Retinal pigment epithelial cell (primary cell): Measurements from ENCODE around the gene OR1D5.

Source experiments
- DNase-seq: peaks from one replicate; pipeline ENCODE4 v3.0.0-alpha.2; 2010; ENCODE audit warnings: low read depth
- H3K4me3 ChIP-seq: 2 replicates; pipeline ENCODE4 v1.5.1; 2011; ENCODE audit warnings: mild to moderate bottlenecking, low read length, control low read depth, moderate library complexity
- TF ChIP-seq, protein P1 (sequence below): conservative IDR thresholded peaks from 2 replicates; pipeline ENCODE4 v1.5.1; 2011; ENCODE audit warnings: low read depth, low read length, control low read depth, inconsistent platforms

Gene OR1D5

DNA sequence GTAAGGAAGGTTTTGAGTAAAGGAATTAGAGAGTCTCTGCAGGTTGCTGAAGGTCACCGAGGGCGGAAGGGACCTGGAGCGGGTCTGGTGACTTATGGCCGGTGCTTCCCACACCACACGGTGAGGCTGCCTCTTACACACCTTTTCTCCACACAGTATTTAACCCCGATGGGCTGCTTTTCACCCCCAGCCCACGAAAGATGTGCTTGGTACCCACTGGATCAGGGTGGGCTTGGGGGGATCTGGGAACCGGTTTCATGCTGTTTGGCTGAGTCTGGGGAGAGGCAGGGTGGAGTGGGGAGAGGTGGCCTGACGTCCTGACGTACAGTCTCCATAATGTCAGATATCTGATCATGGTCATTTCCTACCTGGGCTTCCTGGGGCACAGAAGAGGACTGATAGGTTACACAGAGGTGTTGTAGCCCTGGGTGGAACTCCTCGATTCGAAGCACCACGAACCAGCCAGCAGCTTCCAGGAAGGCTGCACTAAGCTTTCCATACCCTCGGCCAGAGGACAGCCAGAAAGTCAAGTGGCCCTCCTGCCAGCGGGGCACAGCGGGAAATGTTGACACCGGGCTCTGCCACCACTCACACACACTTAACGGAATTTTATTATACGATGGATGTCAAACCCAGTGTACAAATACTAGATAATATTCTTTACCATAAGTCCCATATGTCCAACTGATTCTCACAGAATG is 34.0 kb downstream of the OR1D5 start:
- H3K4me3 ChIP-seq, result no peak overlapping the region
- TF ChIP-seq, protein P1, sequence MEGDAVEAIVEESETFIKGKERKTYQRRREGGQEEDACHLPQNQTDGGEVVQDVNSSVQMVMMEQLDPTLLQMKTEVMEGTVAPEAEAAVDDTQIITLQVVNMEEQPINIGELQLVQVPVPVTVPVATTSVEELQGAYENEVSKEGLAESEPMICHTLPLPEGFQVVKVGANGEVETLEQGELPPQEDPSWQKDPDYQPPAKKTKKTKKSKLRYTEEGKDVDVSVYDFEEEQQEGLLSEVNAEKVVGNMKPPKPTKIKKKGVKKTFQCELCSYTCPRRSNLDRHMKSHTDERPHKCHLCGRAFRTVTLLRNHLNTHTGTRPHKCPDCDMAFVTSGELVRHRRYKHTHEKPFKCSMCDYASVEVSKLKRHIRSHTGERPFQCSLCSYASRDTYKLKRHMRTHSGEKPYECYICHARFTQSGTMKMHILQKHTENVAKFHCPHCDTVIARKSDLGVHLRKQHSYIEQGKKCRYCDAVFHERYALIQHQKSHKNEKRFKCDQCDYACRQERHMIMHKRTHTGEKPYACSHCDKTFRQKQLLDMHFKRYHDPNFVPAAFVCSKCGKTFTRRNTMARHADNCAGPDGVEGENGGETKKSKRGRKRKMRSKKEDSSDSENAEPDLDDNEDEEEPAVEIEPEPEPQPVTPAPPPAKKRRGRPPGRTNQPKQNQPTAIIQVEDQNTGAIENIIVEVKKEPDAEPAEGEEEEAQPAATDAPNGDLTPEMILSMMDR, result no peak
- DNase-seq, result no peak

DNA sequence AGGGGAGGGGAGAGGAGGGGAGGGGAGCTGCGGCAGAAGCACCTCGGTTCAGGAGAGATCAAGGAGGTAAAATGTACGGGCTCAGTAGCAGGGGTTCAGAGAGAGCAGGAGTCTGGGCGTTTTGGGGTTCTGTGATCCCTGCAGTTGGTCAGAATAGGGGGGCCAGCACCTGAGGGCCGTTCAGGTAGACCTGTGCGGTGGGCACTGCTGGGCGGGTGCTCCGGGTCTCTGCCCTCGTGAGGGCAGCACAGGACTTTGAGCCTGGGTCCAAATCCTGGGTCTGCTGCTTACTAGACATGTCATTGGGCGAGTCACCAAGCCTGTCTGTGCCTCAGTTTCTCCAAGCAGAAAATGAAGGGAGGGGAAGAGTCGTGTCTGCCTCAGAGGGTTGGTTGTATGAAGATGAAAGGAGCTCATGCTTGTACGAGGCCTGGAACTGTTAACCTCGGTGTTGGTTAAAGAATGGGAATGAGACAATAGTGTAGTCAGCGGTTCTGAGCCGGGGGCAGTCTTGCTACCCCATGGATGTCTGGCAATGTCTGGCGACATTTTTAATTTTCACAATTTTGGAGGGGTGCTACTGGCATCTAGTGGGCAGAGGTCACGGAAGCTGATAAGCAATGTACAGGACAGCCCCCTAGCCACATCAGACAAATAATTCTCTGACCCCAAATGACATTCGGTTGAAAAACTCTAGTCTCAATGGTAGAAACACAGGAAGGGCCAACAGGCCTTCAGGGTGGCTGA is 35.4 kb downstream of the OR1D5 start:
- DNase-seq, result no peak
- TF ChIP-seq, protein P1, result no peak
- H3K4me3 ChIP-seq, result no peak overlapping the region

DNA sequence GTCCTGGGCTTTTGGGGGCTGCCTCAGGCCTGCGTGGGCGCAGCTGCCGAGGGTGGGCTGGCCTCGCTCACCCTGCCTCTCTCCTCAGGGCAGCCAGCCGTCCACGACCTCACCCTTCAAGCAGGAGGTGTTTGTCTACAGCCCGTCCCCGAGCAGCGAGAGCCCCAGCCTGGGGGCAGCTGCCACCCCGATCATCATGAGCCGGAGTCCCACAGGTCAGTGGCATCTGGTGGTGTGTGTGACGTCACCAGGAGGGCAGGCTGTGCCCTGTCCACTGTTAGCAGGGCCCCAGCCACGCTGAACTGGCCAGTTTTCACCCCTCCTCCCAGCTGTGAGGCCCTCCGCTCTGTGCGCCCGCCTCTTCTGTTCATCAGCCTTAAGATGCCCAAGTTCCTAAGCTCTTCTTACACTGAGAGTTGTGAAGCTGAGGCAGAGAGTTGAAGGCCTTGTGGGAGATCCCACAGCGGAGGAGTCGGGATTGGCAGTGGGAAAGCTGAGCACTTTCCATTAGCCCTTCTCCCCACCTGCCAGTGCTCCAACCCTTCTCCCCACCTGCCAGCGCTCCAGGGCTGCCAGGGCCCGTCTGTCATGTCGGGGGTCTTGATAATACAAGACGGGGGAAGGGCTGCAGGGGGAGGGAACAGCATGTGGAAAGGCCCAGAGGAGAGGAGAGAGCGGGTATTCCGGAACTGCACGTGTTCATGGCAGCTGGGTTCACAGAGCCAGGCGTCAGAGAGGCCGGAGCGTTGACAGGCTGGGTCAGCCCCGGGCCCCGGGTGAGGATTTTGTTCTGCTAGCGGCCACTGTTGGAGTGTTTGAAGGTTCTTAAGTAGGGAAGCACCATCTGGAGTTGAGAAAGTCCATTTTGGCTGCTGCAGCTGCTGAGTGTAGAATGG is 36.3 kb downstream of the OR1D5 start:
- no peak overlapping the region for H3K4me3 ChIP-seq
- no peak for DNase-seq
- TF ChIP-seq, protein P1, result no peak

DNA sequence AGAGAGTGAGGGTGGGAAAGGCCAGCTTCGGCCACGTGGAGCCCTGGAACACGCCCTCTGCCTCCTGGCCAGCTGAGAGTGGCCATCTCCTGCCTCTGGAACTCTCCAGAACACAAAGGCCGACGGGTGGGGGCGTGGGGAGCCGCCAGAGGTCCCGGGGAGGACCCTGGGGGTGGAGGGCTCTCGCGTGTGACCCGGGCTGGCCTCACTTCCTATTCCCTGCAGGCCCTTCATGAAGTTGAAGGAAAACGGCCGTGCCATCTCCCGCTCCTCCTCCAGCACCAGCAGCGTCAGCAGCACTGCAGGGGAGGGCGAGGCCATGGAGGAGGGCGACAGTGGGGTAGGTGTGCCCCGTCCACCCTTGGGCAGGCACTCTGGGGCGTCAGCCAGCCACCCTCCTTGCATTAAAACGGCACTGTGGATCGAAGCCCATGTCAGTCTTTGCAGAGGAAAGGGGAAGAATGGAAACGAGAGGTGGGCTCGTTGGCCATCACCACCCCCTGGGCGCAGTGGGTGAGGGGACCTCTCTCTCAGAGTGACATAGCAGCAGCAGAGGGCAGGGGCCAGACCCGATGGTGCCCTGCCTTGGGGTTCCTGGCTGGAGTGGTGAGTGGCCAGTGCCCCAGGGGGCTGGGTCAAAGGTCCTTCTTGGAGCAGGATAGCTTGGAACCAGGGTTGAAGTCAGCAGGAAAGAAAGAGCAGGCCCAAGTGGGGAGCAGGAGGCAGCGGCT is 37.1 kb downstream of the OR1D5 start:
- TF ChIP-seq, protein P1, result no peak
- no peak for DNase-seq
- no peak overlapping the region for H3K4me3 ChIP-seq

DNA sequence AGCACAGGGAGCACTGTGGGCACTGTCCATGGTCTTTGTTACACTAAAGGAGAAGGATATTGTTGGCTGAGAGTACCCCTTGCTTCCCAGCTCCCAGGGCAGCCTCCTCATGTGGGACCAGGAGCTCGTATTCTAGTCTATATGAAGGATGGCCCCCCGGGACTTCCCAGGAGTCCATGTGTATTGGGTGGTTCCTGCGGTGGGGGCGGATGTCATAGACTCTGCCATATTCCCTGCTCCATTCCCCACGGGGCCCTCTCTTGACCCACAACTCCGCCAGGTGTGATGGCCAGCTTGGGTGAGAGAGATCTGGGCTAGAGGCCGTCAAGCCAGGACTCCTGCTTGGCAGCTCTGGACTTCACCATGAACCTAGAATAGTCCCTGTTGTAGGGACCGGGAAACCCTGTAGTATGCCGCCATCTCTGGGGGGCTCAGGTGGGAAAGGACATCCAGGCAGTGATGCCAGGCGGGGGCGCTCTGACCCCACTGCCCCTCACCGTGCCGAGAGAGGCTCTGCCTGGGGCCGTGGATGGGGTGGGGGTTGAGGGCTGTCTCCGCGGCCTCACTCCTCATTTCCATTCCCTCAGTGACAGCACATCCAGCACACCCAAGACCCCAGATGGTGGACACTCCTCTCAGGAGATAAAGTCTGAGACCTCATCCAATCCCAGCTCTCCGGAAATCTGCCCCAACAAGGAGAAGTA is 37.8 kb downstream of the OR1D5 start:
- no peak overlapping the region for H3K4me3 ChIP-seq
- DNase-seq, result no peak
- TF ChIP-seq, protein P1, result no peak

DNA sequence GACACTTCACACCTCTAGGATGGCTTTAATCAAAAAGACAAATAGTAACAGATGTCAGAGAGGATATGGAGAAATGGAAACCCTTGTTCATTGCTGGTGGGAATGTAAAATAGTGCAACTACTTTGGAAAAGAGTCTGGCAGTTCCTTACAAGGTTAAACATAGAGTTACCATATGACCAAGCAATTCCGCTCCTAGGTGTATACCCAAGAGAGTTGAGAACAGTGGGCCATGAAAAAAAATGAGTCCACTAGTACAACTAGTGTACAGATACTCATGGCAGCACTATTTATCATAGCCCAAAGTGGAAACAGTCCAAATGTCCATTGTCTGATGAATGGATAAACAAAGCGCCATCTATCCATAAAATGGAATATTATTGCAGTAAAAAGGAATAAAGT is 39.1 kb downstream of the OR1D5 start:
- TF ChIP-seq, protein P1, result no peak
- DNase-seq, result no peak
- no peak overlapping the region for H3K4me3 ChIP-seq
